Muscle of arm (tissue), 12 donors: Measurements from ENCODE around the gene KYAT1. TPM values are rescaled to one million over a fixed set of nuclear protein-coding genes. Genes with fewer than 3 reads are reported as not detected.
A peak's percentile ranks its signal among the peaks of the same experiment; 100 is the strongest.
"Not testable (repeated sequence)": the region's sequence is repeated elsewhere in the genome, so short reads cannot be mapped to it uniquely, and the experiment has no call there.

ENCODE experiments used
- DNase-seq: peaks from one replicate; pipeline ENCODE4 v3.0.0-alpha.2; 2013
- polyA plus RNA-seq, 12 donors: library from polyadenylated mRNA; unstranded; fragments of 120-200 nt; gene quantifications; one replicate each; pipeline ENCODE4 v1.2.1, GENCODE V29; 2013; ENCODE audit not compliant: insufficient read length in 12 of 12

The KYAT1 gene
- polyA plus RNA-seq, 12 donors = 4.0 to 7.5 (median 5.3) TPM; not detected in 2

GRCh38 chr9:128885798-128886197, 4.0 kb upstream of the KYAT1 start:
- no peak for DNase-seq

- no peak for DNase-seq
These were observed 3.6 kb upstream of the KYAT1 start for GRCh38 chr9:128885376-128885775.

GRCh38 chr9:128884164-128884563, 2.4 kb upstream of the KYAT1 start:
- no peak for DNase-seq

GRCh38 chr9:128882677-128883603, 1.2 kb upstream of the KYAT1 start:
- DNase-seq = peak; percentile 26

- DNase-seq = no peak
These were observed 3.9 kb downstream of the KYAT1 start for GRCh38 chr9:128877852-128878251.

GRCh38 chr9:128870941-128871265, 10.8 kb downstream of the KYAT1 start:
- DNase-seq = not testable (repeated sequence)

- no peak for DNase-seq
These were observed 11.4 kb downstream of the KYAT1 start for GRCh38 chr9:128870128-128870940.

- peak; percentile 59 for DNase-seq
These were observed 18.1 kb downstream of the KYAT1 start for GRCh38 chr9:128863647-128864046.

- DNase-seq = no peak
These were observed 19.3 kb downstream of the KYAT1 start for GRCh38 chr9:128862401-128862851.

- DNase-seq = no peak
These were observed 20.2 kb downstream of the KYAT1 start for GRCh38 chr9:128861501-128861900.

- no peak for DNase-seq
These were observed 20.8 kb downstream of the KYAT1 start for GRCh38 chr9:128860937-128861336.

- DNase-seq = not testable (repeated sequence)
These were observed 23.3 kb downstream of the KYAT1 start for GRCh38 chr9:128858476-128858875.

GRCh38 chr9:128854454-128854853, 27.3 kb downstream of the KYAT1 start:
- DNase-seq = not testable (repeated sequence)

GRCh38 chr9:128852646-128853045, 29.1 kb downstream of the KYAT1 start:
- not testable (repeated sequence) for DNase-seq

GRCh38 chr9:128851779-128852600, 29.8 kb downstream of the KYAT1 start:
- not testable (repeated sequence) for DNase-seq

GRCh38 chr9:128851024-128851423, 30.7 kb downstream of the KYAT1 start:
- not testable (repeated sequence) for DNase-seq

GRCh38 chr9:128847803-128848202, 33.9 kb downstream of the KYAT1 start:
- no peak for DNase-seq

- no peak for DNase-seq
These were observed 35.1 kb downstream of the KYAT1 start for GRCh38 chr9:128846680-128847030.

- DNase-seq = no peak
These were observed 36.4 kb downstream of the KYAT1 start for GRCh38 chr9:128845186-128845931.

GRCh38 chr9:128843171-128843570, 38.6 kb downstream of the KYAT1 start:
- DNase-seq = not testable (repeated sequence)
